Memory B cell (primary cell): ENCODE measurements around the gene SLC25A18.
A peak's percentile ranks its signal among the peaks of the same experiment; 100 is the strongest.

ENCODE experiments used
- ATAC-seq: fragments of 150-1000 bp; cut with Tn5 transposase; 2 replicates; pipeline ENCODE4 v1.10.0; 2021; ENCODE audit warnings: low read depth, mild to moderate bottlenecking, moderate library complexity
- DNase-seq, 2 donors: peaks; one replicate each; pipeline ENCODE4 v3.0.0; 2022; ENCODE audit warnings: low spot score in 2 of 2
- H3K27ac Mint-ChIP-seq: one replicate; pipeline ENCODE4 v1.8.0; 2022; ENCODE audit warnings: mild to moderate bottlenecking, moderate library complexity, mixed read lengths
- H3K27me3 Mint-ChIP-seq: one replicate; pipeline ENCODE4 v1.8.0; 2022; ENCODE audit warnings: mixed read lengths
- H3K36me3 Mint-ChIP-seq: one replicate; pipeline ENCODE4 v1.8.0; 2022; ENCODE audit warnings: mild to moderate bottlenecking, mixed read lengths
- H3K4me1 Mint-ChIP-seq: one replicate; pipeline ENCODE4 v1.8.0; 2022; ENCODE audit warnings: mixed read lengths
- H3K4me3 Mint-ChIP-seq: one replicate; pipeline ENCODE4 v1.8.0; 2022; ENCODE audit warnings: mild to moderate bottlenecking, moderate library complexity, mixed read lengths
- H3K9me3 Mint-ChIP-seq: one replicate; pipeline ENCODE4 v1.8.0; 2022; ENCODE audit warnings: mixed read lengths

SLC25A18 gene

DNA sequence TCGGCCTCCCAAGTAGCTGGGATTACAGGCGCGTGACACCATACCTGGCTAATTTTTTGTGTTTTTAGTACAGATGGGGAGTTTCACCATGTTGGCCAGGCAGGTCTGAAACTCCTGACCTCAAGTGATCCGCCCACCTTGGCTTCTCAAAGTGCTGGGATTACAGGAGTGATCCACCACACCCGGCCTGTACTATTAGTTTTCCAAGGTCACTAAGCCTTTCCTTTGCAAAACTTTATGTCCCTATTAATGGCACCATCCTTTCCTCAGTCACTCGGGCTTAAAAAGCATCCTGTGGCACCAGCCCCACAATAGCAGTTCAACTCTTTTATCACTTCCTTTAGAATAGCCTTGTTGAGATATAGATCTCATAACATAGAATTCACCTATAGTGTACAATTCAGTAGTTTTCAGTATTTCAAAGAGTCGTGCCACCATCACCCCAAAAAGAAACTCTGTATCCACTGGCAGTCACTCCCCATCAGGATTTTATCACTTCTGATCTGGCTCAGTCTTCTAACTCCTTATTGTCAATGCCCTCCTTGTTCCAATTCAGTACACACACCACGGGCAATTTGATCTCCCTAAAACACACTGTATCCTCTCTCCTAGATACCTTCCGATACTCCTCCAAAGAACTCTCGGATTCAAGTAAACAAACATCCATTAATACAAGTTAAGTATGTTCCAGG lies 74.3 kb downstream of the SLC25A18 start:
- DNase-seq (no peak), ATAC-seq (no peak)
- H3K4me3 Mint-ChIP-seq, result peak overlapping the region; percentile 94
- peak overlapping the region; percentile 100 for H3K27ac Mint-ChIP-seq
- H3K27me3 Mint-ChIP-seq, result no peaks in the 10 kb centered on the region
- H3K4me1 Mint-ChIP-seq, result peaks cover 13% of the 10 kb centered on the region
- no peaks in the 10 kb centered on the region for H3K9me3 Mint-ChIP-seq
- H3K36me3 Mint-ChIP-seq, result no peaks in the 10 kb centered on the region

DNA sequence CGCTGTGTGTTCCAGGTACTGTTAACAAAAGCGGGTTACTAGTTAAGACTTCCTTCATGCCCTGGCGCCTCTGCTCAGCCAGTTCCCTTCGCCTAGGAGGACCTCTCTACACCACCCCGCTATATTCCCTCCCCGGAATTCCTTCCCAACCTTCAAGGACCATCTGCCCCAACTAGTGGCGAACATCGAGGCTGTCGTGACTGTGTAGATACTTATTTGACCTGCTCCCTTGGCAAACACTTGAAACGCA lies 74.8 kb downstream of the SLC25A18 start:
- no peaks in the 10 kb centered on the region for H3K9me3 Mint-ChIP-seq
- peak overlapping the region; percentile 100 for H3K27ac Mint-ChIP-seq
- no peaks in the 10 kb centered on the region for H3K36me3 Mint-ChIP-seq
- no peaks in the 10 kb centered on the region for H3K27me3 Mint-ChIP-seq
- ATAC-seq (peak; percentile 7), DNase-seq (peak in 1 of 2 donors; percentile 9)
- peaks cover 13% of the 10 kb centered on the region for H3K4me1 Mint-ChIP-seq
- H3K4me3 Mint-ChIP-seq, result peak overlapping the region; percentile 94

DNA sequence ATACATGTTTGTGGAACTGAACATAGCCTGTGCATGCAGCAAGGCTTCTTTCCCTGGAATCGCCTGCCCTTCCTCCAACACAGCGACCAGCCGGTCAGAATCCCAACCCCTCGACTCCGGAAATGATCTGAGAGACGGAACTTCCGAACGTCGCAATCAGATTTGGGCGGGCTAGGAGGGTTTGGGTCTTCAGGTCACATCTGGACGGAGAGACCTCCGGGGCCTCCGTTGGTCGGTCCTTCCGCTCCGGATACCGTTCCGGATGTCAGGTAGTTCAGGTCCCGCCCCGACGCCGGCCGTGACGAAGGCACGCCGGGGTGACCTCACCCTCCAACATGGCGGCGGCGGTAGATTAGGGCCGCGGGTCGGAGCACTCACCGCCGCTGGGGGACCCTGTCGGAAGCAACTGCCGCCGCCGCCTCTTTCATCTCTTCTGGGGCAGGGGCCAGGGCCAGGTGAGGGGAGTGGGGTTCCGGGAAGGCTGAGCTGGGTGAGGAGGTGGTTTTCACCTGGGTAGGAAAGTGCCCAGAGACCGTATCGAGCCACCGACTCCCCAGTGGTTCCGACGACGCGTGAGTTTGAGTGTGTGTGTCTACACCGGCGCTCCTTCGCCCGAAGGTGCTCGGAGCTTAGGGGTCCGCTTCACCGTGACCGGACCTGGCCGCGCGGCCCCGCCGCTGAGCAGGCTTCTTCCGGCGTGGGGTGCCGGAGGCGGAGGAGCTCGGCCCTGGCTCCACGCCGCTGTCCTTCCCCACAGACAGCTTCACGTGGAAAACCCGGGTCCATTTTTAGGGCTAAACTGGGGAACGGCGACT lies 75.3 kb downstream of the SLC25A18 start, which contains the start of gene BCL2L13:
TSS of gene BCL2L13 (plus strand) at position 326 of the 815 bp plus-strand sequence. CDS start 16,955 bp downstream, outside the sequence.
- ATAC-seq (peak; percentile 91), DNase-seq (peak; percentile 82 to 90)
- H3K36me3 Mint-ChIP-seq, result no peaks in the 10 kb centered on the region
- H3K4me3 Mint-ChIP-seq, result peak within 1 kb of the TSS; percentile 94
- H3K9me3 Mint-ChIP-seq, result no peaks in the 10 kb centered on the region
- H3K27ac Mint-ChIP-seq, result peak within 1 kb of the TSS; percentile 100
- H3K27me3 Mint-ChIP-seq, result no peaks in the 10 kb centered on the region
- H3K4me1 Mint-ChIP-seq, result peaks cover 13% of the 10 kb centered on the region

DNA sequence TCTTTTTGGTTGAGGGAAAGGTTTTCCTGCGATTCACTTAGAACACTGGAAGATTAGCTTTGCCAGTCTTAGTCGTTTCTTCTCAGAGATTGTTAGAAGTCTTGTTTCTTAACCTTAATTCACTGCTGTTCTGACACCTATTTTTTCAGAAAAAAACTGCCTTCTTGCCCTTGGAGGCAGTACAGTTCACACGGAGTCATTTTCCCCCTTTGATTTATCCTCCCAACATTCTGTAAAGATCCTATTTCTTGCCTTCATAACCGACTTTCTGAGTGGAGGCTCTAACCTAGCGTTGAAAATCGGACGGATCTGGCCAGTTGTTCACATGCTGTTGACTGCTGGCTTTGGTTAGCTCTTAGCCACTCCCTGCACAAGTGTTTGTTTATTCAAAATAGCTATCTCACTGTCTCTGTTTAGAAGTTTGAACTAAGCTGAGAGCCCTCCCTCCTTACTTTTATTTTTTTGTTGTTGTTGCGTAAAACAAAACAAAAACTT lies 76.0 kb downstream of the SLC25A18 start:
- Mint-ChIP-seq H3K9me3 (no peaks in the 10 kb centered on the region), H3K4me1 (peaks cover 13% of the 10 kb centered on the region), H3K36me3 (no peaks in the 10 kb centered on the region), H3K4me3 (peak overlapping the region; percentile 94), H3K27me3 (no peaks in the 10 kb centered on the region), H3K27ac (peak overlapping the region; percentile 100)
- DNase-seq (peak in 1 of 2 donors; percentile 19), ATAC-seq (peak; percentile 23)
